GM12892 (cell line): ENCODE measurements around the gene PRKAG2.

Source experiments
- POLR2A ChIP-seq: IDR thresholded peaks from 2 replicates; pipeline ENCODE4 v1.6.1; 2011; ENCODE audit warnings: low read depth, low read length, control low read depth
- TAF1 ChIP-seq: IDR thresholded peaks from 2 replicates; pipeline ENCODE4 v1.6.1; 2011; ENCODE audit warnings: low read depth, mild to moderate bottlenecking, control low read depth, low read length, borderline replicate concordance

GRCh38 chr7:151806204-151806603 lies 70.7 kb downstream of the PRKAG2 start:
- no peak for TF ChIP-seq TAF1
- TF ChIP-seq POLR2A = no peak
